Epithelial cell of prostate (primary cell): ENCODE results near the gene CCL28.
"Not testable (repeated sequence)": the region's sequence is repeated elsewhere in the genome, so short reads cannot be mapped to it uniquely, and the experiment has no call there.

Experiments used
- DNase-seq: peaks from one replicate; pipeline ENCODE4 v3.0.0-alpha.2; 2011; ENCODE audit warnings: low read depth, low spot score
- H3K27ac ChIP-seq: fragments of 450-650 bp; 2 replicates; pipeline ENCODE4 v1.5.1; 2017; ENCODE audit warnings: mild to moderate bottlenecking

CCL28 gene

GRCh38 chr5:43412156-43412555 is at the start of gene CCL28:
Gene CCL28 (minus strand): TSS chr5:43412391. CDS start chr5:43412316, 75 bp downstream.
- H3K27ac ChIP-seq = no peak within 1 kb of the TSS
- DNase-seq = no peak

- no peak overlapping the region for H3K27ac ChIP-seq
- DNase-seq = no peak
These were observed 48.9 kb upstream of the CCL28 start for GRCh38 chr5:43461066-43461465.

GRCh38 chr5:43456556-43456955 is 44.4 kb upstream of the CCL28 start:
- no peak overlapping the region for H3K27ac ChIP-seq
- no peak for DNase-seq

GRCh38 chr5:43441575-43441974 is 29.4 kb upstream of the CCL28 start:
- DNase-seq, H3K27ac ChIP-seq: not testable (repeated sequence)

- no peak overlapping the region for H3K27ac ChIP-seq
- DNase-seq = no peak
These were observed 25.0 kb upstream of the CCL28 start for GRCh38 chr5:43437062-43437660.

- H3K27ac ChIP-seq = no peak overlapping the region
- no peak for DNase-seq
These were observed 21.2 kb upstream of the CCL28 start for GRCh38 chr5:43433382-43433781.

- peak; percentile 56 for DNase-seq
- peak overlapping the region; percentile 69 for H3K27ac ChIP-seq
These were observed 20.5 kb upstream of the CCL28 start for GRCh38 chr5:43432486-43433375.

GRCh38 chr5:43429706-43430105 is 17.5 kb upstream of the CCL28 start:
- H3K27ac ChIP-seq = peak overlapping the region; percentile 75
- DNase-seq = no peak

GRCh38 chr5:43429016-43429415 is 16.8 kb upstream of the CCL28 start:
- peak overlapping the region; percentile 75 for H3K27ac ChIP-seq
- no peak for DNase-seq

GRCh38 chr5:43427306-43427705 is 15.1 kb upstream of the CCL28 start:
- no peak for DNase-seq
- peak overlapping the region; percentile 75 for H3K27ac ChIP-seq

GRCh38 chr5:43425983-43426382 is 13.8 kb upstream of the CCL28 start:
- H3K27ac ChIP-seq = peak overlapping the region; percentile 75
- DNase-seq = peak; percentile 80

- DNase-seq, H3K27ac ChIP-seq: not testable (repeated sequence)
These were observed 10.9 kb upstream of the CCL28 start for GRCh38 chr5:43423086-43423485.

GRCh38 chr5:43422143-43422542 is 10.0 kb upstream of the CCL28 start:
- DNase-seq = peak; percentile 62
- H3K27ac ChIP-seq = peak overlapping the region; percentile 7

GRCh38 chr5:43421450-43422133 is 9.4 kb upstream of the CCL28 start:
- H3K27ac ChIP-seq = peak overlapping the region; percentile 7

GRCh38 chr5:43420241-43420640 is 8.1 kb upstream of the CCL28 start:
- no peak overlapping the region for H3K27ac ChIP-seq
- DNase-seq = no peak

More at GRCh38 chr5:43421450-43422133, 9.4 kb upstream of the CCL28 start:
- DNase-seq = no peak

GRCh38 chr5:43418561-43418960 is 6.4 kb upstream of the CCL28 start:
- no peak for DNase-seq
- H3K27ac ChIP-seq = no peak overlapping the region

GRCh38 chr5:43416803-43417394 is 4.7 kb upstream of the CCL28 start:
- H3K27ac ChIP-seq = no peak overlapping the region
- DNase-seq = no peak

GRCh38 chr5:43415935-43416802 is 4.0 kb upstream of the CCL28 start:
- H3K27ac ChIP-seq = no peak overlapping the region
- no peak for DNase-seq

GRCh38 chr5:43413966-43414365 is 1.8 kb upstream of the CCL28 start:
- no peak overlapping the region for H3K27ac ChIP-seq
- DNase-seq = no peak

GRCh38 chr5:43412644-43413043 is 453 bp upstream of the CCL28 start:
- DNase-seq = no peak
- H3K27ac ChIP-seq = no peak overlapping the region
